Raji (cell line): ENCODE data around the gene PTH1R.

Experiments
- POLR2A ChIP-seq: IDR thresholded peaks from 2 replicates; pipeline ENCODE4 v1.6.1; 2011; ENCODE audit warnings: low read depth, low read length, control low read depth; ENCODE audit not compliant: insufficient read depth

The PTH1R gene

GRCh38 chr3:46904303-46905212, 27.0 kb downstream of the PTH1R start:
- TF ChIP-seq POLR2A, result no peak

GRCh38 chr3:46905213-46905560, 27.7 kb downstream of the PTH1R start:
- TF ChIP-seq POLR2A, result no peak

DNA sequence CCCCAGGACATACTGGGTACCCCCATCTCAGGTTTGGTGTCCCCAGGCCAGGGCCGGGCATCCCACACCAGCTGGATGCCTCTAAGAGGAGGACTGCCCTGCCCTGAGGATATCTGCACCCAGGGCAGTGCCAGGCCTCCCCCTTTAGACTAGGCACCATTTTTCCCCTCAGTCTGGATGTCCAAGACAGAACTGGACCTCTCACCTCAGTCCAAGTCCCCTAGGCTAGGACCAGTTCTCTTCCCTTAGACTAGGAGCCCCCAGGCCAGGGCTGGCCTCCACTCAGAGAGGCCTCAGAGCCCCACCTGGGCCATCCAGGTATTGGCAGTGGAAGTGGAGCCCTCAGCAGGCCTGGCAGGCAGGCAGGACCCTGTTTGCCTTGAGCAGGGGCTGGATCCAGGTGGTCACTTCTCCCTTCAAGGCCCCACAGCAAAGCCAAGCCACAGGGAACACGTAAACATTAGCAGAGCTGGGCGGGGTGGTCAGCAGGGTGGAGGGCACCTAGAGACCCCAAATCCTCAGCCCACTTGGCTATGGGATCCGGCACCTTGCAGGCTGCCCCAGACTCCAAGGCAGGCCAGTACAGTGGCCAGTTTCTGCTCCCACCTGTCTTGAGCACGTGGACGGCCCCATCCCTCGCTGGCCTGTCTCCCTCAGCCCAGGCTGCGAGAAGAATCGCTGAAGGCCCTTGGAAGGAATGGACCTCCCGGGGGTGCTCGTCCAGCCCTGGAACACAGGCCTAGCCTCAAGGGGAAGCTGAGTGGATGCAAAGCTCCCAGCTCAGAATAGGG, 28.3 kb downstream of the PTH1R start:
- TF ChIP-seq POLR2A, result no peak

GRCh38 chr3:46906471-46907058, 29.0 kb downstream of the PTH1R start:
- no peak for TF ChIP-seq POLR2A

- TF ChIP-seq POLR2A, result no peak
These were observed 29.8 kb downstream of the PTH1R start for GRCh38 chr3:46907271-46907670.

GRCh38 chr3:46907960-46908293, 30.4 kb downstream of the PTH1R start:
- no peak for TF ChIP-seq POLR2A

- TF ChIP-seq POLR2A, result no peak
These were observed 30.9 kb downstream of the PTH1R start for GRCh38 chr3:46908294-46908985.

GRCh38 chr3:46908986-46909534, 31.5 kb downstream of the PTH1R start:
- no peak for TF ChIP-seq POLR2A

DNA sequence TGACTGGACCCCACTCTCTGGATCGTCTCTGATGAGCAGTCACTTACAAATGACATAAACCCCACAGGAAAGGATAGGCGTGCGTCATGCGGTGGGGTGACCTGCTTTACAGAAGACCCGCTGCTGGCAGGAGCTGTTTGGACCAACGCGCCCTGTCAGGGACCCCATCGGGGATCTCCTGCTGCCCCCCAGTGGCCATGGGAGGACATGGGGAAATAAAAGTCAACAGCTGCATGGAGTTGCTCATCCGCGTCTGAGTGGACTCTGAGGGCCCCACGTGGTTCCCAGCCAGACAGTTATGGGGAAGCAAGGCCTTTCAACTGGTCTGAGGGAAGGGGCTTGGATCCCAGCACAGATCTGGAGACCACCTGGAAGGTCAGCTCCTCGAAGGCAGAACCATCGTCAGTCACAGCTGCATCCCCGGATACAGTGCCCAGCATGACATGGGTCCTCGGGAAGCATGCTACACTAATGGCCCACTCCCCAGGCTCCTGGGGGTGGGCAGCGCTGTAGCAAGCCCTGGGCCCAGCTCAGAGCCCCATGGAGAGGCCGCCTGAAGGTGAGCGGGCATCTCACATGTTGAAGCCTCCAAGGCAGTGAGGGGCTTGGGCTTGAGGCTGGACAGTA, 32.1 kb downstream of the PTH1R start:
- no peak for TF ChIP-seq POLR2A

GRCh38 chr3:46910166-46910760, 32.7 kb downstream of the PTH1R start:
- TF ChIP-seq POLR2A, result no peak

DNA sequence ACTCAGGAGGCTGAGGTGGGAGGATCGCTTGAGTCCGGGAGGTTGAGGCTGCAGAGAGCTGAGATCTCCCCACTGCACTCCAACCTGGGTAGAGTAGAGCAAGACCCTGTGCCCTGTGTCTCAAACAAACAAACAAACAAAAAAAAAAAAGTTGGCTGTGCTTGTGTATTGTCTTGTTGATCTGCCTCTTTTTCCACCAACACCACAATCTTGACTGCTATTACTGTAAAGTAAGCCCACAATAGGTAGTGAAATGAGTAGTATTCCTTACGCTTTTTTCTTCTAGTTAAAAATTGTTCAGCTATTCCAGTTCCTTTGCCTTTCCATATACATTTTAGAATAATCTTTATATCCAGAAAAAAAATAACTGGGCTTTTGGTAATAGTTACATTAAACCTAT, 35.5 kb downstream of the PTH1R start:
- TF ChIP-seq POLR2A, result no peak

DNA sequence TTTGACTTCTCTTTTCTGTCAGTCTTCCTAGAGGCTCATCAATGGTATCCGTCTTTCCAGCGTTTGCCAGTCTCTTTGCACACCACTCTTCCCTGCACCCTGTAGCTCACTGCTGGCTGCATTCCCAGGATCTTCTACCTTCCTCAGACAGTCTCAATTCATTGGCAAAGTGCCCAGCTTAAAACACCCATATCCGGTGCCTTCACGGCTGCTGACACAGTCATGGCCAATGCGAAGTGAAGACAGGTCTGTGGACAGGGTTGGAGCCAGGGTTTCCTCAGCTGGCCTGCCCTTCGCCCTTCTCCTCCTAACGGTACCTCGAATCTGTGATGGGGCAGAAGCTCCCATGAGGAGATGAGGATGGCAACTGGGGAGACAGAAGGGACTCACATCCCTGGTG, 36.1 kb downstream of the PTH1R start:
- no peak for TF ChIP-seq POLR2A

- no peak for TF ChIP-seq POLR2A
These were observed 37.3 kb downstream of the PTH1R start for GRCh38 chr3:46914849-46915248.

- TF ChIP-seq POLR2A, result no peak
These were observed 37.8 kb downstream of the PTH1R start for GRCh38 chr3:46915297-46915822.
